Measurements from ENCODE around the gene RBMS3.

GRCh38 chr3:29804044-29804443 is 523.2 kb downstream of the RBMS3 start:
- TF ChIP-seq CTCF (conservative IDR thresholded peaks at IDR 0.05; ENCODE audit: low read depth in 2 of 2) (no peak), REST (IDR thresholded peaks at IDR 0.05; ENCODE audit: unreplicated experiment) (no peak), EZH2phosphoT487 (IDR thresholded peaks at IDR 0.05; ENCODE audit: unreplicated experiment) (no peak), POLR2AphosphoS5 (IDR thresholded peaks at IDR 0.05; ENCODE audit: low read depth) (no peak), EZH2 (IDR thresholded peaks at IDR 0.05; ENCODE audit: low read depth, unreplicated experiment) (no peak), ZNF331 (CRISPR knock-in tag; IDR thresholded peaks at IDR 0.05; ENCODE audit: low read depth) (no peak)
